ENCODE measurements around the gene NLRP10. TPM values are rescaled to one million over a fixed set of nuclear protein-coding genes. Genes with fewer than 3 reads are reported as not detected.

The NLRP10 gene
- total RNA-seq, 2 donors from 2014 or later: 0.15 TPM; not detected in 1

DNA sequence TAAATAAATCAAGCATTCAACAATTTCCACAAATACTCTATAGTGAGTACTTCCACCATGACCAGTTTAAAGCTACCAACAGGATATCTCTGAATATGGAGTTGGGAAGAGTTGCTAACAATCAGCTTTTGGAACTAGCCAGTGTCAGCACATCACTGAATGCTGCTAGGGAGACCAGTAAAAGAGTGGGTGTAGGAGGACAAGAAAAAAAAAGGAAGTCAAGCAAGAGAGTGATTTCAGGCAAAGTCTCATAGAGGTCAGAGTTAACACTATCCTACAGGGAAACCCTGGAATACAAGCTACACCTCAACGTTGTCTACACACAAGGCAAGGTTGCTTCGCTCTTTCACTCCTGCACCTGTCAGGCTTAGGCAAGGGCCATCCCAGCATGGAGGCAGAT lies 46.1 kb upstream of the NLRP10 start:
- H3K27me3 Mint-ChIP-seq (ENCODE audit: insufficient read depth): peaks cover 37% of the 10 kb centered on the region
- Histone ChIP-seq H3K27me3 (ENCODE audit: control insufficient read depth, insufficient read depth, low read length, poor library complexity, severe bottlenecking) (peaks cover 7% of the 10 kb centered on the region), H3K4me3 (ENCODE audit: low read length) (no peak overlapping the region), H3K9me3 (ENCODE audit: control insufficient read depth, low read length) (no peaks in the 10 kb centered on the region), H3K36me3 (ENCODE audit: control insufficient read depth, insufficient read depth, low read length) (no peaks in the 10 kb centered on the region), H3K27ac (ENCODE audit: low read depth, low read length) (no peak overlapping the region), H3K4me1 (ENCODE audit: control insufficient read depth, insufficient read depth, low read length) (peaks cover 6% of the 10 kb centered on the region), H3K9ac (ENCODE audit: extremely low read depth, low read length, poor library complexity, severe bottlenecking) (no peak overlapping the region)
- no peak overlapping the region for H3K27ac Mint-ChIP-seq
- TF ChIP-seq, protein P1, sequence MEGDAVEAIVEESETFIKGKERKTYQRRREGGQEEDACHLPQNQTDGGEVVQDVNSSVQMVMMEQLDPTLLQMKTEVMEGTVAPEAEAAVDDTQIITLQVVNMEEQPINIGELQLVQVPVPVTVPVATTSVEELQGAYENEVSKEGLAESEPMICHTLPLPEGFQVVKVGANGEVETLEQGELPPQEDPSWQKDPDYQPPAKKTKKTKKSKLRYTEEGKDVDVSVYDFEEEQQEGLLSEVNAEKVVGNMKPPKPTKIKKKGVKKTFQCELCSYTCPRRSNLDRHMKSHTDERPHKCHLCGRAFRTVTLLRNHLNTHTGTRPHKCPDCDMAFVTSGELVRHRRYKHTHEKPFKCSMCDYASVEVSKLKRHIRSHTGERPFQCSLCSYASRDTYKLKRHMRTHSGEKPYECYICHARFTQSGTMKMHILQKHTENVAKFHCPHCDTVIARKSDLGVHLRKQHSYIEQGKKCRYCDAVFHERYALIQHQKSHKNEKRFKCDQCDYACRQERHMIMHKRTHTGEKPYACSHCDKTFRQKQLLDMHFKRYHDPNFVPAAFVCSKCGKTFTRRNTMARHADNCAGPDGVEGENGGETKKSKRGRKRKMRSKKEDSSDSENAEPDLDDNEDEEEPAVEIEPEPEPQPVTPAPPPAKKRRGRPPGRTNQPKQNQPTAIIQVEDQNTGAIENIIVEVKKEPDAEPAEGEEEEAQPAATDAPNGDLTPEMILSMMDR (conservative IDR thresholded peaks at IDR 0.05): no peak
- H3K9me3 Mint-ChIP-seq: no peaks in the 10 kb centered on the region
- no peaks in the 10 kb centered on the region for H3K36me3 Mint-ChIP-seq (ENCODE audit: low read depth)
- no peak overlapping the region for H3K4me3 Mint-ChIP-seq
- no peak for DNase-seq
- H3K4me1 Mint-ChIP-seq: peaks cover 12% of the 10 kb centered on the region
- WGBS, 2 experiments (ENCODE audit: insufficient coverage in 1 of 2, insufficient read length in 1 of 2): 93% methylated on average over 2 of the region's 2 CpGs

DNA sequence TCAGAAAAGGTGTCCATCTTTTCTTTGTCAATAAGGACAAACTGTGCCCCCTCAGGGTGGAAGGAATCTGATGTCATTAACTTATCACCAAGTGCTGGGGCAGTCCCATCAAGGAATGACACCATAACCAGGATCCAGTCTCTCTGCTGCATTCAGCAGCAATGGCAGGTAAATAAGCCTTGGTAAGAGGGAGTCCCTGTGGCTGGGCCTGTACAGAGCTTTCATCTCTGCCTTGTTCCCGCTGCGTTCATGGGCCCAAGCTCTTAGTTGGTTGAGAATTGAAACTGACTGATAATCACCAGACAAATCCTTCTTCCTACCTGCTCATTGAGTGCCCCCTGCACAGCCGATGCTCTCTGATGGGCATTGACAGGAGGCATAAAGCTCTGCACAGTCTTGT lies 44.6 kb upstream of the NLRP10 start:
- Histone ChIP-seq H3K4me1 (ENCODE audit: control insufficient read depth, insufficient read depth, low read length) (no peaks in the 10 kb centered on the region), H3K9ac (ENCODE audit: extremely low read depth, low read length, poor library complexity, severe bottlenecking) (no peak overlapping the region), H3K4me3 (ENCODE audit: low read length) (no peak overlapping the region), H3K27me3 (ENCODE audit: control insufficient read depth, insufficient read depth, low read length, poor library complexity, severe bottlenecking) (peaks cover 7% of the 10 kb centered on the region), H3K27ac (ENCODE audit: low read depth, low read length) (no peak overlapping the region), H3K36me3 (ENCODE audit: control insufficient read depth, insufficient read depth, low read length) (no peaks in the 10 kb centered on the region), H3K9me3 (ENCODE audit: control insufficient read depth, low read length) (no peaks in the 10 kb centered on the region)
- H3K4me1 Mint-ChIP-seq: no peaks in the 10 kb centered on the region
- 95 to 100% methylated on average over 3 of the region's 3 CpGs for WGBS, 2 experiments (ENCODE audit: insufficient coverage in 1 of 2, insufficient read length in 1 of 2)
- no peak overlapping the region for H3K27ac Mint-ChIP-seq
- DNase-seq: peak; percentile 18
- TF ChIP-seq, protein P1 (conservative IDR thresholded peaks at IDR 0.05): no peak
- no peak overlapping the region for H3K4me3 Mint-ChIP-seq
- no peaks in the 10 kb centered on the region for H3K9me3 Mint-ChIP-seq
- H3K27me3 Mint-ChIP-seq (ENCODE audit: insufficient read depth): peaks cover 22% of the 10 kb centered on the region
- no peaks in the 10 kb centered on the region for H3K36me3 Mint-ChIP-seq (ENCODE audit: low read depth)

DNA sequence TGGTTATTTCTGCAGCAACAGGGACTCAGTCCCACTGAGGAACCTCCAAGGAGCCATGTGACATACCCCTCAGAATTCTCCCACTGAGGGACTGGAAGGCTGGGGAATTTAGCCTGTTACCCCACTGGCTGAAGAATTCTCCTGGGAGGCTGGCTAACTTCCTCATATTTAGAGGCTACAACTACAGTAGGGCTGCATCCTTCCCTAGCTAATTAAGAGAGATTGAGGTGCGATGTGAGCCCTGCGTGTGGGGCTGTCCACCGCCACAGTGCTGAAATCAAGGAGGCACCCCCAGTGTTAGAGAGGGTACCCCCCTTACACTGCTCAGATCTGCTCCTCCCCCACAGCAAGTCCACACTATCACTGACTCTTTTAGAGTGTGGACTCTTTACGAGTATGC lies 43.0 kb upstream of the NLRP10 start:
- Mint-ChIP-seq H3K27ac (no peak overlapping the region), H3K4me1 (no peaks in the 10 kb centered on the region), H3K4me3 (no peak overlapping the region), H3K27me3 (ENCODE audit: insufficient read depth) (peaks cover 18% of the 10 kb centered on the region), H3K9me3 (no peaks in the 10 kb centered on the region), H3K36me3 (ENCODE audit: low read depth) (no peaks in the 10 kb centered on the region)
- TF ChIP-seq, protein P1 (conservative IDR thresholded peaks at IDR 0.05): no peak
- no peaks in the 10 kb centered on the region for H3K9me3 ChIP-seq (ENCODE audit: control insufficient read depth, low read length)
- 66 to 72% methylated on average over 3 to 4 of the region's 4 CpGs for WGBS, 2 experiments (ENCODE audit: insufficient coverage in 1 of 2, insufficient read length in 1 of 2)
- peaks cover 7% of the 10 kb centered on the region for H3K27me3 ChIP-seq (ENCODE audit: control insufficient read depth, insufficient read depth, low read length, poor library complexity, severe bottlenecking)
- peak; percentile 49 for DNase-seq
- no peaks in the 10 kb centered on the region for H3K36me3 ChIP-seq (ENCODE audit: control insufficient read depth, insufficient read depth, low read length)
- H3K4me1 ChIP-seq (ENCODE audit: control insufficient read depth, insufficient read depth, low read length): no peaks in the 10 kb centered on the region
- no peak overlapping the region for H3K27ac ChIP-seq (ENCODE audit: low read depth, low read length)
- H3K9ac ChIP-seq (ENCODE audit: extremely low read depth, low read length, poor library complexity, severe bottlenecking): no peak overlapping the region
- no peak overlapping the region for H3K4me3 ChIP-seq (ENCODE audit: low read length)

Measured in endodermal cell (in vitro differentiated cells).